HG03469 (cell line): ENCODE data around the gene PARD6B.
"Not testable (repeated sequence)": the region's sequence is repeated elsewhere in the genome, so short reads cannot be mapped to it uniquely, and the experiment has no call there.

ENCODE experiments used
- ATAC-seq: cut with Tn5 transposase; IDR thresholded peaks from one replicate; pipeline ENCODE4 v1.9.1; 2021; ENCODE audit warnings: mild to moderate bottlenecking, moderate library complexity, moderate number of reproducible peaks; ENCODE audit not compliant: unreplicated experiment

Gene PARD6B

GRCh38 chr20:50769551-50770085 lies 38.2 kb downstream of the PARD6B start:
- not testable (repeated sequence) for ATAC-seq

GRCh38 chr20:50771419-50772080 lies 40.2 kb downstream of the PARD6B start:
- ATAC-seq, result not testable (repeated sequence)

DNA sequence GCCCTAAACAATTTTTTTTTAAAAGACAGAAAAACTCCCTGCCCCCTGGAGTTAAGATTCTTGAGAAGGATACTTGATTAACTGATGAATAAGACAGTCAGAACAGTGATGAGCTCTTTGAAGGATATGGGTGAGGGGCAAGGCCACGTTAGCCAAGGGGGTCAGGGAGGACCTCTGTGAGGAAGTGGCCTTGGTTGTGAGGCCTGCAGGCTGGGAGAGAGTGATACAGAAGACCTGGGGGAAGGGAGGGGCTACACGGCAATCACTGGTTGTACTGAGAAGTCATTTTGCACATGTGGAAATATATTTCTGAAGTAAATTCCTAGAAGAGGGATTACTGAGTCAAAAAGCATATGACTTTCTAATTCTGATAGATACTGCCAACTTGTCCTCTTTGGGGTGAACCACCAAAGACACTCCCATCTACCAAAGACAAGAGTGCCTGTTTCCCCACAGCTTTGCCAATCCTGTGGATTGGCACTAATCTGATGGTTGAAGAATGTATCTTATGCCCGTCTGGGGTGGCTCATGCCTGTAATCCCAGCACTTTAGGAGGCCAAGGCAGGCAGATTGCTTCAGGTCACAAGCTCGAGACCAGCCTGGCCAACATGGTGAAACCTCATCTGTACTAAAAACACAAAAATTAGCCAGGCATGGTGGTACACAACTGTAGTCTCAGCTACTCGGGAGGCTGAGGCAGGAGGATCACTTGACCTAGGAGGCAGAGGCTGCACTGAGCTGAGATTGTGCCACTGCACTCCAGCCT lies 41.2 kb downstream of the PARD6B start:
- no peak for ATAC-seq

- no peak for ATAC-seq
Measured at GRCh38 chr20:50774515-50774914, 43.1 kb downstream of the PARD6B start.

DNA sequence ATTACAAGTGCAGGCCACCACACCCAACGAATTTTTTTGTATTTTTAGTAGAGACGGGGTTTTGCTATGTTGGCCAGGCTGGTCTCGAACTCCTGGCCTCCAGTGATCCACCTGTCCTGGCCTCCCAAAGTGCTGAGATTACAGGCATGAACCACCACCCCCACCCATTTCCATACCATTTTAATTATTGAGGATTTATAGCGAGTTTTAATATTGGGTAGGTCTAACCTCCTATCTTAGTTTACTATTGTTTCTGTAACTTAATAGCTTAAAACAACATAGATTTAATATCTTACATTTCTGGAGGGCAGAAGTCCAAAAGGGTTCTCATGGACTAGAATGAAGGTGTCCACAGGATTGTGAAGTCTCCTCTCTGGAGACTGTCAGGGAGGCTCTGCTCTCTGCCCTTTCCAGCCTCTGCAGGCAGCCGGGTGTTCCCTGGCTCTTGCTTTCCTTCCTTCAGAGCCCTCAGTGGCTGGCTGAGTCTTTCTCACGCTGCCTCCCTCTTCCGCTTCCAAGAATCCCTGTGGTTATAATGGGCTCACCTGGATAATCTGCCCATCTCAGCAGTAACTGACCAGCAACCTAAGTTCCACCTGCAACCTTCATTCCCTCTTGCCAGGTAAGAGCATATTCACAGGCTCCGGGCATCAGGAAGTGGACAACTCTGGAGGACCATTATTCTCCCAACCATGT lies 44.9 kb downstream of the PARD6B start:
- no peak for ATAC-seq

- no peak for ATAC-seq
Measured at GRCh38 chr20:50777373-50777772, 46.0 kb downstream of the PARD6B start.

- not testable (repeated sequence) for ATAC-seq
Measured at GRCh38 chr20:50778994-50779393, 47.6 kb downstream of the PARD6B start.

DNA sequence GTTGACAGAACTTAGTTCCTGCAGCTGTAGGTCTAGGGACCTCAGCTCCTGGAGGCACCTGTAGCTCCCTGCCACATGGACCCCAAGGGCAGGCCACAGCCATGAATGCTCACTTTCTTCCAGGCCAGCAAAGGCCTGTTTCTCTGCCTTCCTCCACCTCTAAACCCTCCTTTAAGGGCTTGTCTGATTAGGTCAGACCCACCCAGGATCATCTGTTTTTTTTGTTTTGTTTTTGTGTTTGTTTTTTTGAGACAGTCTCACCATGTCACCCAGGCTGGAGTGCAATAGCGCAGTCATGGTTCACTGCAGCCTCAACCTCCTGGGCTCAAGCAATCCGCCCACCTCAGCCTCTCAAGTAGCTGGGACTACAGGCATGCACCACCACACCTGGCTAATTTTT lies 52.0 kb downstream of the PARD6B start:
- ATAC-seq, result no peak

DNA sequence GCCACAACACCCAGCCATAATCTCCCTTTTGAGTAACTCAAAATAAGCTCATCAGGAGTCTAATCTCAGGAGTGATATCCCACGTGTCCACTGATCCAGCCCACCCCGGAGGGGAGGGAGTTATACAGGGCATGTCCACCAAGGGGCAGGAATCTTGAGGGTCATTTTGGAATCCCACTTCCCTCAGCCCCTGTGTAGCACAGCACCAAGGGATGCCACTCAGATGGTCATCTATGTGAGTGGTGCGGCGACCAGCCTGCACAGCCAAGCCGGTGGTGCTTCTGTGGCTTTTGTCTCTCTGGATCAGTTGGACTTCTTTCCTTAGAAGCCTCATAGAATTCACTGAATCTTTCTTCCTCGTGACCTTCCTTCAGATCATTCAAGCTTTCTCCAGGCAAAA lies 52.5 kb downstream of the PARD6B start:
- no peak for ATAC-seq

- no peak for ATAC-seq
Measured at GRCh38 chr20:50784464-50784863, 53.1 kb downstream of the PARD6B start.

GRCh38 chr20:50786703-50787102 lies 55.3 kb downstream of the PARD6B start:
- no peak for ATAC-seq

DNA sequence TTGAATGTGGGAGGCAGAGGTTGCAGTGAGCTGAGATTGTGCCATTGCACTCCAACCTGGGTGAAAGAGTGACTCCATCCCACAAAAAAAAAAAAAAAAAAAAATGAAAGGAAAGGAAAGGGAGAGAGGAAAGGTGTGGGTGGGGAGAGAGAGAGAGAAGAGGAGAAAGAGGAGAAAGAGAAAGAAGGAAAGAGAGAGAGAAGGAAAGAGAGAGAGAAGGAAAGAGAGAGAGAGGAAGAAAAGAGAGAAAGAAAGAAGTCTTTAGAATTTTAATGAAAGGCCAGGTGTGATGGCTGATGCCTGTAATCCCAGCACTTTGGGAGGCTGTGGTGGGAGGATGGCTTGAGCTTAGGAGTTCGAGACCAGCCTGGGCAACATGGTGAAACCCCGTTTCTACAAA lies 55.8 kb downstream of the PARD6B start:
- no peak for ATAC-seq

DNA sequence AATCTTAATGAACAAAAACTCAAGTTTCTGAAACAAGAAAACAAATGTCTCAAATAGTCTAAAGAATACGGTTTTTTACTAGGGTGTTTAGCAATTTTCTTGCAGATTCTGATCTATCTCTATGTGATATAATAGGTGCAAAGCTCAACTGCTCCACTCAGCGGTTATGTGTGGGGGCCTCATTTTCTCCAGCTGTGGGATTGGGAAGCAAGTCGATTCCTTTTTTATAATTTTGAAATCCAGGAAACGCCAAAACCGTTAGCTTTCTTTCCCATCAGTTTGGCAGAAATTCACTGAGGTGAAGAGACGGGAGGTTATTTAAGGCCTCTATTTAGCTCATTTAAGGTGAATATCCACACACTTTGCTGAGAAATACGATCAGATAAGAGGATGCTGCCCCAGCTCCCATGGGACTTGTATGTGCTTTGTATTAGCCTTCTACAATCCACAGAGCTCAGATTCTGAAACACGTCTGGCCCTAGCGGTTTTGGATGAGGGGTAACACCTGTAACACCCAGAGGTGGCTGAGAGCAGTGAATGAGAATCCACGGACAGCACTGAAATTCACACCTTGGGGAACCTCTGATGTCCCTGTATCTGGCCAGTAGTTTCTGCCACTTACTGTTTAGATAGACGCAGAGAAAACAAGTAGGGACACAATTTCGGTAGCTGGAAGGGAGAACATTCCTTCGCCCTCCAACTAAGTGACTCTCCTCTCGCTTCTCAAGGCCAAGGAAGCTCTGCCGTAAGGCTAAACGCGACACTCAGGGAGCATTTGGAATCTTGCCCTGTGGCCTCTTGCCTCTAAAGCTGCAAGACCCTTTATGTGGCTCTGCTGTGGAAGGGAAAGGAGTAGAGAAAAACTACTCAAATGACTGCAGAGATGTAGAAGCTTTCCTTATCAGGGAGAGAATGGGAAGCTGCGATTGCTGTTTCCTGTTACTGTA lies 56.9 kb downstream of the PARD6B start:
- no peak for ATAC-seq

- no peak for ATAC-seq
Measured at GRCh38 chr20:50789968-50790650, 58.7 kb downstream of the PARD6B start.

DNA sequence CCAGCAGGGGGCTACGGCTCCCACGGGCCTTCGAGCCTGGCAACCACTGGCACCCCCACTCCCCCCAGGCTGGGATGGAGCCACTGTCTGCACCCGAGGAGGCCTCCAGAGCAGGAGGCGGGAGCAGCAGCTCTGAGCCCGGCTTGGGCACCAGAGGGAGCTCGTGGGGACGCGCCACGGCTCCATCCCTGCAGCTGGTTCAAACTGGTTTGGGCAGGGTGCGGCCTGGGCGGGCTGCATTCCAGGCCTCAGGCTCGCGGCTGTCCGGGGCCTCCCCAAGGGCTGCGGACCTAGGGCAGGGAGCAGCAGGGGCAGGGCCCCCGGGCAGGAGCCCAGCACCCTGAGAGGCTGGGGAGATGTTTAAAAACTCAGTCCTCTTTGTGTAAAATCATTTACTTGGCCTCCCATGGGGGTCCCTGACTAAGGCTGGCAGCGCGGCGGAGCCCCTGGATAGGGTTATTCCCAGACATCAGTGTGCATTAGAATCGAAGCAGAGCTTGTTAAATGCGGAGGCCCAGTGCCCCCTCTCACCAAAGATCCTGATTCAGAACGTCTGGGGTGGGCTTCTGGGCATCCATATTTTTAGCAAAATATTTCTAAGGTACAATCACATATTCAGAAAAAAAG lies 59.4 kb downstream of the PARD6B start:
- peak; percentile 37 for ATAC-seq

DNA sequence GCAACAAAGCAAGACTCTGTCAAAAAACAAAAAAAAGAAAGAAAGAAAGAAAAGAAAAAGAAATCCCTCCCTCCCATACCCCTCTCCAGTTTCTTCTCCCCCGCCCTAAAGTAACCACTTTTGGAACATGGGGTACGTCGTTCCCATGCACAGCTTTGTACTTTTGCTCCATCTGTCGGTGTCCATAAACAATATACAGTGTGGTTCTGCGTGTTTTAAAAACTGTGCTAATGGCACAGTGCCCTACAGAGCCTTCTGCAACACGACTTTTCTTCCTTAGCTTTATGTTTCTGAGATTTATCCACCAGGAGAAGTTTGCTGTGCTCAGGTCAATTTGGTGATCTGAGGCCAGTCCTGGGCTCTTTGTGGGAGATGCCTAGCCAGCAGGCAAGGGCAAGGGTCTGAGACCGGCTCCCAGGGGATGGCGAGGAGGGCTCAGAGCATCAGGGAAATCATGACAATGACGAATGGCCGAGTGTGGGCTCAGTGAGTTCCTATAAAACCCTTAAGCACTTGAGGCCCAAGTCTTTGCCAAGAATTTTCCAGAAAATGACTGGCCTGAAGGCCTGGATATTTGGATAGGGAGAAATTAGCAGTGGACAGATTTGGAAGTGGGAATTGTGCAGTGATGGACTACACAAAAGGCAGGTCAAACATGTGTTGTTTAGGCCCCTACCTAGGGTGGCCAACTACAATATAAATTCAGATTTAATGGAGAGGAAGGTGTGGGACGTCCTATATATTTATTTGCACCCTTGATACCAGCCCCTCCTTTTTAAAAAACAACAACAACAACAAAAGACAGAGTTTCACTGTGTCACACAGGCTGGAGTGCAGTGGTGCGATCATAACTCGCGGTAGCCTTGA lies 61.6 kb downstream of the PARD6B start:
- ATAC-seq, result no peak

DNA sequence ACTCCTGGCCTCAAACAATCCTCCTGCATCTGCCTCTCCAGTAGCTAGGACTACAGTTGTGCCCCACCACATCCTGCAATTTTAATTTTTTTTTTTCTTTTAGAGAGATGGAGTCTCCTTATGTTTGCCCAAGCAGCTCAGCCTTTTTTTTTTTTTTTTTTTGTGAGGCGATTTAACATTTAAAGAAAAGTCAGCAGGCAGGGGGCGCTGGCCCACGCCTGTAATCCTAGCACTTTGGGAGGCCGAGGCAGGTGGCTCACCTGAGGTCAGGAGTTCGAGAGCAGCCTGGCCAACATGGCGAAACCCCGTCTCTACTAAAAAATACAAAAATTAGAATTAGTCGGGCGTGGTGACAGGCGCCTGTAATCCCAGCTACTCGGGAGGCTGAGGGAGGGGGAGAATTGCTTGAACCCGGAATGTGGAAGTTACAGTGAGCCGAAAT lies 62.2 kb downstream of the PARD6B start:
- ATAC-seq, result not testable (repeated sequence)

DNA sequence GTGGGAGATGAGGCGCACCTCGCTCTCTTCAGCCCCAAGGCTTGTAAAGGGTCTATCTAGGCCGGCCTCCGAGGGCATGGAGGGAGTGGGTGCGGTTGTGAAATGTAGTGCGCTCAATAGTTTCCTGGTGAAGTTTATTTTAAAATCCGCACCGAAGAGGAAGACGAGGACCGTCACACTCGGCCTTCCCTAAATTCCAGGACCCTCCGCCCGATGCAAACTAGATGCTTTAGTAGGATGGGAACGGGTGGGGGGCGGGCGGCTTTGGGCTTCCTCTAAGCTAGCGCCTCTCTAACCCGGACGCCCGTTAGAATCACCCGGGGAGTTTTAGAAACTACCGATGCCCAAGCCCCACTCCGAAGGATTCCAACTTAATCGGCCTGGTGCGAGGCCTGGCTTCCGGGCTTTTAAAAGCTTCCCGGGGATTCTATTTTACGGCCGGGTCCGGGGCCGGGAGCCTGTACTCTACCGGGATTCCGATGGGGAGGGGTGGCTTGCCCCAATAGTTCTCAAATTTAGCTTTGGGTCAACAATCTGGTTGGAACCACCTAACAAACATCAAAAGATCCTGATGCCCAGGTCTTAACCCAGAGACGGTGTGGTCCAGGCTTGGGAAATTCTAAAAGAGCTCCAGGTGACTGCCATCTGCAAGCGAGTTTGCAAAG lies 62.9 kb downstream of the PARD6B start:
- ATAC-seq, result no peak
